Bone marrow (tissue), 2 donors: ENCODE measurements around the gene MMAA.
"Not testable (repeated sequence)": the region's sequence is repeated elsewhere in the genome, so short reads cannot be mapped to it uniquely, and the experiment has no call there.

Source experiments
- DNase-seq, 2 donors: peaks; one replicate each; lab custom pipeline; 2025; lab: John Stamatoyannopoulos, UW

Gene MMAA

DNA sequence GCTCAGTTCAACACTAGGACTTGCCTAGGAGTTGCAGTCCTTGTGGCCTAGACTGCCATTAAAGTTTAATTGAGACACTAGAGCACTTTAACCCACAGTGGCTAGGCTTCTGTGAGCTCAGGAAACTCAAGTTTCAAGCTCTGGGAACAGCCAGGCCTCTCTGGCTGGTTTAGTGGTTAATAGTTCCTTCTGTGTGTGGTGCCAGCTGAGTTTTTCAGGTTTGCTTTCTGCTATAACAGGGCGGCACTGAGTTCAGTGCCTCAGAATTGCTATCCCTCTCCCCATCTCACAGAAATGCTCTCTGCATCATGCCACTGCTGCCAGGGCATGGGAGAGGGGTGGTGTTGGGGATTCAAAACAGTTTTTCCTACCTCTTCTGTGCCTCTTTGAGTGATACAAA lies 15.9 kb downstream of the MMAA start:
- no peak for DNase-seq

- no peak for DNase-seq
These were observed 16.4 kb downstream of the MMAA start for GRCh38 chr4:145635630-145636029.

DNA sequence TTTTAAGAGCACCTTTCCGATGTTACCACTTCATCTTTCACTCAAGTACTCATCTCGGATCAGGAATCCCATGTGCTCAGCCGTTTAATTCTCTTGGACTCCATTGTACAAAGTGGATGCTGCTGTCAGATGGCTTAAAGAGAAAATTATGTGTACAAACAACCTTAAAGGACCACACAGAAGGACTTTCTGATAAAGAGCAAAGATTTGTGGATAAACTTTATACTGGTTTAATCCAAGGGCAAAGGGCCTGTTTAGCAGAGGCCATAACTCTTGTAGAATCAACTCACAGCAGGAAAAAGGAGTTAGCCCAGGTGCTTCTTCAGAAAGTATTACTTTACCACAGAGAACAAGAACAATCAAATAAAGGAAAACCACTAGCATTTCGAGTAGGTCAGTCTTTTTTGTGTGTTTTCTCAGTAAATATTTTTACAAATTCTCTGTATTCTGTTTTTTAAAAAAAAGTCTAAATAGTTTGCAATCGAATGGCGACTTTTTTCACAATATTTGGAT lies 20.1 kb downstream of the MMAA start:
- DNase-seq: no peak

DNA sequence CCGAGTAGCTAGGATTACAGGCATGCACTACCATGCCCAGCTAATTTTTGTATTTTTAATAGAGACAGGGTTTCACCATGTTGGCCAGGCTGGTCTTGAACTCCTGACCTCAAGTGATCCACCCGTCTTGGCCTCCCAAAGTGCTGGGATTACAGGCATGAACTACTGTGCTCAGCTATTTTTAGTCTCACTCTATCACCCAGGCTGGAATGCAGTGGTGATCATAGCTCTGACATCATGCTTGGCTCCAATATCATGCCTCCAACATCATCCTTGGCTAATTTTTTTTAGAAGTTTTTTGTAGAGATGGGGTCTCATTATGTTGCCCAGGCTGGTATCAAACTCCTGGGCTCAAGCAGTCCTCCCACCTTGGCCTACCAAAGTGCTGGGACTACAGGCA lies 21.1 kb downstream of the MMAA start:
- not testable (repeated sequence) for DNase-seq

DNA sequence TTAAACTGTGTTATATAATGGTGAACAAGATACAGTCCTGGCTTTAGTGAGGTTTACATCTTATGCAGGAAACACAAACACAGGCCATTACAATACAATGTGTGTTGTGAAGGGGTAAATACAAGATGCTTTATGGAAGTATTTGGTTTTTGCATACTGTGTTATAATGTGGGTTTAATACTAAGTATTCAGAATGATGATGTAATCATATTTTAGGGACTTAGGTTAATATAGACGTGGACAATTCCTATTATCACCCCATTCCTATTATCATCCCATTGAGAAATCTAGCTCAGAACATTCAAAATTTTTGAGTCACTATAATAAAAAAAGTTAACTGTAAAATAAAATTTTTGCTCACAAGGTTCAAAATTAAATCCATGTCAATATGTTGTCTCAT lies 24.1 kb downstream of the MMAA start:
- DNase-seq: no peak

DNA sequence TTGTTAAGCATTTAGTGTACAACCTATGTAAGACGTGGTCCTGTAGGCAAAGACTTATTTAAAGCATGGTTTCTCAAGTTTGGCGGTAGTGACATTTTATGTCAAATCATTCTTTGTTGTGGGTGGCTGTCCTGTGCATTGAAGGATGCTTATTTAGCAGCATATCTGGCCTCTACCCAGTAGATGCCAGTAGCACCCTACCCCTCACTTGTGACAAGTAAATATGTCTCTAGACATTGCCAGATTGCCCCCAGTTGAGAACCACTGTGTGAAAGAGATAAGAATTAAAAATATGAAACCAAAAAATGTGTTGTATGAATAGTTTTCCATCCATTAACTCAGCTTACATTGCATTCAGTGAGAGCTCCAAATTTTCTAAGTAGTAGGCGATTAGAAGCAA lies 25.5 kb downstream of the MMAA start:
- DNase-seq: no peak

DNA sequence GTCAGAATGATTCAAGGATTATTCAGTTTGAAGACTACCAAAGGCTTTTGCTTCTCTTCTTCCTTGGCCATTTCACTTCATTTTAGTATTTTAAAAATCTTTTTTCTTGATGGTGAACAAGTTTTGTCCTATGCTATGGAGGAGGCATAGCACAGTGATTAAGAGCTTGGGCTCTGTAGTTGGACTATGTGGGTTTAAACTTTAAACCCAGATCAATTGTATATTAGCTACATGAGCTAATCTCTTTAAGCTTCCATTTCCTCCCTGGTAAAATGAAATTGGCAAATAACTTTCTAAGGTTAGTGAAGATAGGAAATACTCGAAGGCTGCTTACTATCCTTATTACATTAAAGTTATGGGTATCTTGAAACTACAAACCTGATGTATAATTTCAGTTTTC lies 37.0 kb downstream of the MMAA start:
- no peak for DNase-seq

GRCh38 chr4:145660064-145660463 lies 40.9 kb downstream of the MMAA start:
- DNase-seq: no peak

- no peak for DNase-seq
These were observed 44.0 kb downstream of the MMAA start for GRCh38 chr4:145663194-145663593.

- no peak for DNase-seq
These were observed 46.6 kb downstream of the MMAA start for GRCh38 chr4:145665773-145666172.

DNA sequence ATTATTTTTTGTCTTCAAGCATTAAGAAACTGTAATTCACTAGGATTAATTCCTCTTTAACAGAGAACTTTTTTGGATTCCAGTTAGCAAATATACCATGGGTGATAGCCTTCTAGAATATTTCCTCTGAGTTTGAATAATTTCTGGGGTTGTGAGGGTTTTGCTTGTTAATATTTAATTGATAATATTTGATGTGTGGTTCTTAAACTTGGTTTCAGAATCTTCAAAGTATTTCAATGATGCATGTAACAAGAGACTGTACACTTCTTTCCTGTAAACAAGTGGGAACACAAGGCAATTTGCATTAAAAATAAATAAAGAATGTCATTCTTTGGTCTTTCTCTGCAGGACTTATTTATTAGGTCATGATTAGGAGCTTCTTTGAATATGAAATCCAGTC lies 51.2 kb downstream of the MMAA start:
- DNase-seq: no peak

GRCh38 chr4:145679520-145679919 lies 60.3 kb downstream of the MMAA start:
- DNase-seq: no peak

DNA sequence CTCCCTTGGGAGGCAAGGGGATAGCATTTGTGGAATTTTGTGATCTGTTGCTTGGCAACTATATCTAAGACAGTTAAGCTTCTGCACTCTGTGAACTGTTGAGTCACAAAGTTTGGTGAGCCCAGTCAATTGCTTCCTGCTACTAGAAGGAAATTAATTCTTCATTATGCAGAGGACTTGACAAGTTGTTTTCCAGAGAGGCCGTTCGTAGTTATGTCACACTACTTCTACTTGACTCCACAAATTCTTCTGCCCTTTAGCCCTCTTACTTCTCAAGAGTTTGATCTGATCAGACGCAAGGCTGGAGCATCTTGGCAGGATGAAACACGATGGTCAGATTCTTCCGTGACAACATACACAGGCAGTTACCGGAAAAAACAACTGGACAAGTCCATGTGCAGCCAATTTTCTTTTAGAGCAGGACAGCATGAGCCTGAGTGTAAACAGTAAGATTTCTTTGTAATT lies 60.8 kb downstream of the MMAA start, which contains the start of gene C4orf51:
TSS of gene C4orf51 (plus strand) at position 156 of the 465 bp plus-strand sequence. CDS start at position 214, 58 bp downstream.
- no peak for DNase-seq

DNA sequence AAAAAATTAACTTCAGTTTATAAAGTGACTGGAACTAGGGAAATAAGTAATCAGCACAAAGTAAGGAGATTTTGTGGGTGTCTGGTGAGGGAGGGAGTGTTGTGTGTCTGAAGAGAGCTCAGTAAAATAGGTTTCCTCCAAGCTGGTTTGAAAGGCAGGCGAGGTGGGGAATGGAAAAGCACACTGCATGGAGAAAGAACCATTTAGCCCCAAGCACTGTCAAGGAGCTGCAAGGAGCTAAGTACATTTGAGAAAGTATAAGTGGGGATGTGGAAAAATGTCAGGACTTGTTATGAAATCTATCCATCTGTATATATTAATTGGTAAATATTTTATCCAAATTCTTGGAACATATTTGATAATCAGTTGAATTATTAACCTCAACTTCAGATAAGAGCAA lies 61.7 kb downstream of the MMAA start:
- DNase-seq: no peak

GRCh38 chr4:145681518-145681917 lies 62.3 kb downstream of the MMAA start:
- no peak for DNase-seq

DNA sequence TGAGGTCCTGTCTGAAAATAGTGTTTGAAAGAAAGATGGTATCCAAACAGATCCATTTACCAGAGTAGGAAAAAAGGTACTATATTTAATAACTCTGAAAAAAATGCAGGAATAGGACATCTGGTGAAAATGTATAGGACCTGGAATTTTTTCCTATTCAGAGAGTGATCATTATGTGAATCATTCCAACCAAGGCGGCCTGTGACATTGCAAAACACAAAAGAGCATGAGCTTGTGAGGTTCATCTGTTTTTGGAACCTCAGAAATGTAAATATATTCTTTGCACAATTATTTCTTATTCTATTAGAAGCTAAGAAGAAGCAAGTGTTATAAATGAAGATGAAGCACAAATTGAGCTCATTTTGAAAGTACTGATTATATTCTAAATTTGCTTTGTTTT lies 62.8 kb downstream of the MMAA start:
- no peak for DNase-seq

- no peak for DNase-seq
These were observed 67.8 kb downstream of the MMAA start for GRCh38 chr4:145686991-145687390.

- no peak for DNase-seq
These were observed 71.4 kb downstream of the MMAA start for GRCh38 chr4:145690610-145691009.

DNA sequence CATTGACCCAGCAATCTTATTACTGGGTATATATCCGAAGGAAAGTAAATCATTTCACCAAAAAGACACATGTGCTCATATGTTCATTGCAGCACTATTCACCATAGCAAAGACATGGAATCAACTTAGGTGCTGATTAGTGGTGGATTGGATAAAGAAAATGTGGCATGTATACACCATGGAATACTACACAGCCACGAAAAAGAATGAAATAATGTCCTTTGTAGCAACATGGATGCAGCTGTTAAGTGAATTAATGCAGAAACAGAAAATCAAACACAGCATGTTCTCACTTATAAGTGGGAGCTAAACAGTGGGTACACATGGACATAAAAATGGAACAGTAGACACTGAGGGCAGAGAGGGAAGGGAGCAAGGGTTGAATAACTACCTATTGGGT lies 72.2 kb downstream of the MMAA start:
- DNase-seq: not testable (repeated sequence)

- no peak for DNase-seq
These were observed 75.7 kb downstream of the MMAA start for GRCh38 chr4:145694929-145695328.

- no peak for DNase-seq
These were observed 78.1 kb downstream of the MMAA start for GRCh38 chr4:145697332-145697731.

GRCh38 chr4:145698507-145698906 lies 79.3 kb downstream of the MMAA start:
- no peak for DNase-seq

DNA sequence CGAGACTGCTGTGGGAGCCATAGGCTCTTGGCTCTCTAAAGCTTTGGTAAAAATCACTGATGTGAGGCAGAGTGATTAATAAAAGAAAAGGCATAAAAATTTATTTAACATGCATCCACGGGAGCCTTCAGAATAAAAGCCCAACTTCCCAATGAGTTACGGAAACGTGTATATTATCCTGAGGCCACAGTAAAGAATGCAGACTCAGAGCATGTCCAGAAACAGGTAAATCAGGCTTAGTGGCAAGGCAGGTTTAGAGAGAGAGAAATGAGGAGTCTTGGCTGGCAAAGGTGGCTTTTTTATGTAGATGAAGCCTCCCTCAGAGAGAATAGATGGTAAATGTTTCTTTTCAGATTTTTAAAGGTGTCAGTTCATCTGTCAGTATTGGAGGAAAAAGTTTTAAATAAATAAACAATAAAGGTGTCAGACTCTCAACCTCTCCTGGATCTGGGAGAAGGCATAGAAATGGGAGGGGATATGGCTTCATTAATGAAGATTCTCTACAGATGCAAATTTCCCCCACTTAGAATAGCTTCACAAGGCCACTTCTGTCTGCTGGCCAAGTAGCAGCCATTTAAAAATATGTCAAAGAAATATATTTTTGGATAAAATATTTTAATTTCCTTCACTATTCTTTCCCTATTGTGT lies 84.8 kb downstream of the MMAA start:
- DNase-seq: no peak

GRCh38 chr4:145709336-145709735 lies 90.2 kb downstream of the MMAA start:
- no peak for DNase-seq
